ENCODE results near the gene IL12RB2. TPM values are rescaled to one million over a fixed set of nuclear protein-coding genes. Genes with fewer than 3 reads are reported as not detected.

Gene IL12RB2
- polyA plus RNA-seq, 3 donors, result not detected

- WGBS (ENCODE audit: insufficient coverage), result 92% methylated on average over 3 of the region's 3 CpGs
- H3K4me1 ChIP-seq (ENCODE audit: control insufficient read depth in 1 of 2, insufficient read depth in 2 of 2, low read length in 2 of 2), result no peaks in the 10 kb centered on the region
- H2AFZ ChIP-seq (ENCODE audit: insufficient read depth, low read depth, low read length, poor library complexity, severe bottlenecking), result no peak overlapping the region
- H3K36me3 Mint-ChIP-seq, result no peaks in the 10 kb centered on the region
- no peak overlapping the region for H3K4me2 ChIP-seq (replicated peaks; ENCODE audit: extremely low read depth, low read length, poor library complexity, severe bottlenecking)
- no peak overlapping the region for H3K27ac ChIP-seq (ENCODE audit: low read depth in 1 of 2, low read length in 2 of 2)
- H3K9me3 ChIP-seq (replicated peaks in 1 of 2; ENCODE audit: control insufficient read depth in 1 of 2, insufficient read depth in 1 of 2, low read length in 2 of 2), result peaks cover 6% of the 10 kb centered on the region in 2 donors
- no peaks in the 10 kb centered on the region for H3K36me3 ChIP-seq (replicated peaks in 1 of 2; ENCODE audit: control insufficient read depth in 1 of 2, insufficient read depth in 2 of 2, low read length in 2 of 2)
- no peak overlapping the region for H3K9ac ChIP-seq (ENCODE audit: insufficient read depth, low read length, poor library complexity, severe bottlenecking)
- H4K20me1 ChIP-seq (ENCODE audit: insufficient read depth, low read length), result no peaks in the 10 kb centered on the region
- intact Hi-C loops (cut with micrococcal nuclease), result no loop called here
- H3K27ac Mint-ChIP-seq, result no peak overlapping the region
- no peak for DNase-seq
- H3K4me1 Mint-ChIP-seq, result no peaks in the 10 kb centered on the region
- peaks cover 0 to 13% (median 7%) of the 10 kb centered on the region in 7 donors for H3K9me3 Mint-ChIP-seq
- no peak overlapping the region for H3K4me3 ChIP-seq (replicated peaks in 1 of 3; ENCODE audit: low read depth in 2 of 3, low read length in 3 of 3)
- TF ChIP-seq CTCF (IDR thresholded peaks at IDR 0.05), result no peak
- no peaks in the 10 kb centered on the region for H3K27me3 ChIP-seq (ENCODE audit: control insufficient read depth in 2 of 2, insufficient read depth in 2 of 2, low read length in 2 of 2)
- no peak overlapping the region for H3K4me3 Mint-ChIP-seq
- peaks cover 0 to 4% (median 2%) of the 10 kb centered on the region in 3 donors for H3K27me3 Mint-ChIP-seq (ENCODE audit: low read depth in 3 of 3)
- no peaks in the 10 kb centered on the region for H3K79me2 ChIP-seq (ENCODE audit: insufficient read depth, low read length)
Observed at GRCh38 chr1:67270541-67270940, 37.1 kb upstream of the IL12RB2 start.

DNA sequence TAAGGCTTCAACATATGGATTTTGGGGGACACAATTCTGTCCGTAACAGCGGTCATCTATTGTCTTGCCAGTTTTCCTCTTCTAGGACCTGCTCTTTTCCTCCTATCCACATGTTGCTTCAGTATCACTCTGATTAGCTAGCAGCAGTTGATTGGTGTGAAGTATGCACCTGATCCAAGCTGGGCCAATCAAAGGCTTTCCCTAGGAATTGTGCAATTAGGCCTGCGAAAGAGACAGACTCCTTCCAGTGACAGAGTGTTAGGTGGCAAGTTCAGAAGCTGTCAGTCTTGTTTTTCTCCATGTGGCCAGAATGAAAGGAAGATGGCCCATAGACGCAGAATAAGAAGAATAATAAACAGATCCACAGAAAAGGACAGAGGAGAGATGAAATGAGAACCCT lies 34.1 kb upstream of the IL12RB2 start:
- Histone ChIP-seq H3K36me3 (replicated peaks in 1 of 2; ENCODE audit: control insufficient read depth in 1 of 2, insufficient read depth in 2 of 2, low read length in 2 of 2) (no peaks in the 10 kb centered on the region), H3K9ac (ENCODE audit: insufficient read depth, low read length, poor library complexity, severe bottlenecking) (no peak overlapping the region), H3K4me3 (replicated peaks in 1 of 3; ENCODE audit: low read depth in 2 of 3, low read length in 3 of 3) (no peak overlapping the region), H3K4me2 (replicated peaks; ENCODE audit: extremely low read depth, low read length, poor library complexity, severe bottlenecking) (no peak overlapping the region), H4K20me1 (ENCODE audit: insufficient read depth, low read length) (no peaks in the 10 kb centered on the region), H3K9me3 (replicated peaks in 1 of 2; ENCODE audit: control insufficient read depth in 1 of 2, insufficient read depth in 1 of 2, low read length in 2 of 2) (peaks cover 6% of the 10 kb centered on the region in 2 donors), H3K27ac (ENCODE audit: low read depth in 1 of 2, low read length in 2 of 2) (no peak overlapping the region), H2AFZ (ENCODE audit: insufficient read depth, low read depth, low read length, poor library complexity, severe bottlenecking) (no peak overlapping the region), H3K27me3 (ENCODE audit: control insufficient read depth in 2 of 2, insufficient read depth in 2 of 2, low read length in 2 of 2) (no peaks in the 10 kb centered on the region), H3K4me1 (ENCODE audit: control insufficient read depth in 1 of 2, insufficient read depth in 2 of 2, low read length in 2 of 2) (no peaks in the 10 kb centered on the region), H3K79me2 (ENCODE audit: insufficient read depth, low read length) (no peaks in the 10 kb centered on the region)
- H3K9me3 Mint-ChIP-seq, result peaks cover 0 to 16% (median 8%) of the 10 kb centered on the region in 7 donors
- H3K27ac Mint-ChIP-seq, result no peak overlapping the region
- no peak overlapping the region for H3K4me3 Mint-ChIP-seq
- intact Hi-C loops (cut with micrococcal nuclease), result no loop called here
- H3K27me3 Mint-ChIP-seq (ENCODE audit: low read depth in 3 of 3), result peaks cover 0 to 4% (median 2%) of the 10 kb centered on the region in 3 donors
- no peak for DNase-seq
- whole genome bisulfite sequencing (ENCODE audit: insufficient coverage), result 100% methylated on average over 1 of the region's 4 CpGs
- TF ChIP-seq CTCF (IDR thresholded peaks at IDR 0.05), result no peak
- no peaks in the 10 kb centered on the region for H3K4me1 Mint-ChIP-seq
- H3K36me3 Mint-ChIP-seq, result no peaks in the 10 kb centered on the region
